IMR-90 (cell line): ENCODE data around the gene NCLN. TPM values are rescaled to one million over a fixed set of nuclear protein-coding genes. Genes with fewer than 3 reads are reported as not detected.

Experiments
- ATAC-seq: fragments of 200-7000 bp; cut with Tn5 transposase; 2 replicates; pipeline ENCODE4 v1.9.1; 2020; ENCODE audit warnings: low read depth, mild to moderate bottlenecking, moderate library complexity
- BruUV-seq: library from RNA; stranded (reverse); fragments of 400-500 nt; replicated peaks from 2 replicates; lab custom pipeline; 2021; lab: Mats Ljungman, UMichigan
- CTCF ChIA-PET: fragments of 300-600 bp; formaldehyde crosslinking; extraction: SDS; loops from one replicate; lab custom pipeline; 2021; ENCODE audit warnings: antibody characterized with exemption; lab: Yijun Ruan, JAX
- POLR2A ChIA-PET: fragments of 300-600 bp; sonication (Branson Sonifier 250); formaldehyde crosslinking; loops from one replicate; lab custom pipeline; 2022; ENCODE audit warnings: antibody characterized with exemption; ENCODE audit not compliant: unreplicated experiment; lab: Charles Lee
- DNase-seq: peaks from one replicate; pipeline ENCODE4 v3.0.0; 2013
- H2AFZ ChIP-seq: replicated peaks from 2 replicates; pipeline ENCODE3; 2013; ENCODE audit warnings: low read length, mild to moderate bottlenecking; ENCODE audit not compliant: poor library complexity
- H2AK5ac ChIP-seq: 2 replicates; pipeline ENCODE4 v1.6.1; 2013; ENCODE audit warnings: low read depth, low read length, inconsistent platforms
- H2AK9ac ChIP-seq: replicated peaks from 2 replicates; pipeline ENCODE3; 2013; ENCODE audit warnings: mild to moderate bottlenecking, low read depth, low read length, moderate library complexity; ENCODE audit not compliant: poor library complexity
- H2BK120ac ChIP-seq: 2 replicates; pipeline ENCODE4 v1.6.1; 2013; ENCODE audit warnings: low read depth, low read length, inconsistent platforms
- H2BK15ac ChIP-seq: 3 replicates; pipeline ENCODE4 v1.6.1; 2013; ENCODE audit warnings: low read depth, low read length, inconsistent platforms
- H2BK20ac ChIP-seq: 2 replicates; pipeline ENCODE4 v1.6.1; 2013; ENCODE audit warnings: low read depth, mild to moderate bottlenecking, inconsistent platforms, low read length, moderate library complexity
- H2BK5ac ChIP-seq: 2 replicates; pipeline ENCODE4 v1.6.1; 2013; ENCODE audit warnings: mild to moderate bottlenecking, low read depth, low read length, inconsistent platforms; ENCODE audit not compliant: poor library complexity, severe bottlenecking
- H3K14ac ChIP-seq: replicated peaks from 2 replicates; pipeline ENCODE4 v1.6.1; 2013; ENCODE audit warnings: low read depth, low read length, inconsistent platforms
- H3K18ac ChIP-seq: 2 replicates; pipeline ENCODE4 v1.6.1; 2013; ENCODE audit warnings: low read depth, low read length, control low read depth
- H3K23ac ChIP-seq: 2 replicates; pipeline ENCODE4 v1.6.1; 2013; ENCODE audit warnings: low read depth, low read length, inconsistent platforms
- H3K27ac ChIP-seq: 2 replicates; pipeline ENCODE4 v1.5.1; 2013; ENCODE audit warnings: mild to moderate bottlenecking, control low read depth, low read length; ENCODE audit not compliant: insufficient read depth
- H3K27me3 ChIP-seq: 2 replicates; pipeline ENCODE4 v1.6.1; 2013; ENCODE audit warnings: low read length; ENCODE audit not compliant: control insufficient read depth, insufficient read depth
- H3K36me3 ChIP-seq: 2 replicates; pipeline ENCODE4 v1.6.1; 2013; ENCODE audit warnings: low read length, mixed read lengths; ENCODE audit not compliant: control insufficient read depth, insufficient read depth
- H3K4ac ChIP-seq: 2 replicates; pipeline ENCODE4 v1.6.1; 2013; ENCODE audit warnings: low read depth, low read length, inconsistent platforms
- H3K4me1 ChIP-seq: 2 replicates; pipeline ENCODE4 v1.6.1; 2013; ENCODE audit warnings: low read length, mixed read lengths; ENCODE audit not compliant: control insufficient read depth, insufficient read depth
- H3K4me2 ChIP-seq: 2 replicates; pipeline ENCODE4 v1.6.1; 2013; ENCODE audit warnings: low read depth, mild to moderate bottlenecking, control low read depth, low read length, moderate library complexity
- H3K4me3 ChIP-seq: 2 replicates; pipeline ENCODE4 v1.5.1; 2013; ENCODE audit warnings: low read depth, mild to moderate bottlenecking, control low read depth, low read length, moderate library complexity; ENCODE audit not compliant: insufficient read depth
- H3K56ac ChIP-seq: 2 replicates; pipeline ENCODE4 v1.6.1; 2013; ENCODE audit warnings: low read length, inconsistent platforms; ENCODE audit not compliant: insufficient read depth; ENCODE audit errors: extremely low read depth
- H3K79me1 ChIP-seq, 2 experiments: 2 replicates each; pipeline ENCODE4 v1.6.1; 2013; ENCODE audit warnings: low read length in 2 of 2, inconsistent platforms in 1 of 2, low read depth in 1 of 2
- H3K9ac ChIP-seq: 2 replicates; pipeline ENCODE4 v1.6.1; 2013; ENCODE audit warnings: low read depth, low read length, control low read depth
- H3K9me1 ChIP-seq: 2 replicates; pipeline ENCODE4 v1.6.1; 2013; ENCODE audit warnings: low read length, inconsistent platforms; ENCODE audit not compliant: insufficient read depth
- H3K9me3 ChIP-seq: 2 replicates; pipeline ENCODE4 v1.6.1; 2013; ENCODE audit warnings: low read length; ENCODE audit not compliant: control insufficient read depth, insufficient read depth
- H4K20me1 ChIP-seq: 2 replicates; pipeline ENCODE4 v1.6.1; 2013; ENCODE audit warnings: low read length, inconsistent platforms; ENCODE audit not compliant: insufficient read depth
- H4K5ac ChIP-seq: 2 replicates; pipeline ENCODE4 v1.6.1; 2013; ENCODE audit warnings: mild to moderate bottlenecking, low read depth, low read length, control low read depth
- H4K8ac ChIP-seq, 2 experiments: 2 replicates each; pipeline ENCODE4 v1.6.1; 2013; ENCODE audit warnings: low read depth in 2 of 2, low read length in 2 of 2, control low read depth in 1 of 2, inconsistent platforms in 1 of 2
- H4K91ac ChIP-seq: 2 replicates; pipeline ENCODE4 v1.6.1; 2013; ENCODE audit warnings: low read depth, low read length, inconsistent platforms; ENCODE audit not compliant: insufficient read depth
- BHLHE40 ChIP-seq: fragments of 150-350 bp; IDR thresholded peaks from 2 replicates; pipeline ENCODE4 v1.6.1; 2016; ENCODE audit warnings: mild to moderate bottlenecking, low read depth, low read length
- CEBPB ChIP-seq: IDR thresholded peaks from 2 replicates; pipeline ENCODE4 v1.6.1; 2012; ENCODE audit warnings: low read depth, low read length, improper control_type of control experiment
- CHD1 ChIP-seq: IDR thresholded peaks from 2 replicates; pipeline ENCODE4 v1.6.1; 2012; ENCODE audit warnings: low read depth, low read length, improper control_type of control experiment
- CTCF ChIP-seq: conservative IDR thresholded peaks from 2 replicates; pipeline ENCODE4 v1.5.1; 2012; ENCODE audit warnings: mild to moderate bottlenecking, low read depth, low read length, improper control_type of control experiment
- ELK1 ChIP-seq: fragments of 150-350 bp; IDR thresholded peaks from 2 replicates; pipeline ENCODE4 v1.6.1; 2016; ENCODE audit warnings: low read depth, mild to moderate bottlenecking, low read length, moderate library complexity, borderline replicate concordance
- FOS ChIP-seq: fragments of 150-350 bp; IDR thresholded peaks from 2 replicates; pipeline ENCODE4 v1.6.1; 2016; ENCODE audit warnings: low read depth, low read length
- MAFK ChIP-seq: IDR thresholded peaks from 2 replicates; pipeline ENCODE4 v1.6.1; 2012; ENCODE audit warnings: low read depth, low read length, improper control_type of control experiment
- MAZ ChIP-seq: IDR thresholded peaks from 2 replicates; pipeline ENCODE4 v1.6.1; 2012; ENCODE audit warnings: low read depth, mild to moderate bottlenecking, low read length, improper control_type of control experiment, moderate library complexity, borderline replicate concordance
- MXI1 ChIP-seq: IDR thresholded peaks from 2 replicates; pipeline ENCODE4 v1.6.1; 2012; ENCODE audit warnings: low read depth, mild to moderate bottlenecking, low read length, moderate library complexity, borderline replicate concordance
- POLR2A ChIP-seq: IDR thresholded peaks from 2 replicates; pipeline ENCODE4 v1.6.1; 2012; ENCODE audit warnings: mild to moderate bottlenecking, low read depth, low read length
- RAD21 ChIP-seq: IDR thresholded peaks from 2 replicates; pipeline ENCODE4 v1.6.1; 2012; ENCODE audit warnings: low read length, improper control_type of control experiment
- RCOR1 ChIP-seq: IDR thresholded peaks from 2 replicates; pipeline ENCODE4 v1.6.1; 2012; ENCODE audit warnings: mild to moderate bottlenecking, low read length, improper control_type of control experiment; ENCODE audit not compliant: insufficient replicate concordance
- RFX5 ChIP-seq: IDR thresholded peaks from 2 replicates; pipeline ENCODE4 v1.8.0; 2012; ENCODE audit warnings: low read depth, mild to moderate bottlenecking, low read length, moderate library complexity
- WGBS, 2 experiments: methylation state at CpG; one replicate each; pipeline versions ENCODE4 v1.1.5 to v1.1.7; 2013; ENCODE audit warnings: missing lambda C conversion rate in 2 of 2; ENCODE audit not compliant: insufficient read length in 1 of 2; ENCODE audit errors: extremely low coverage in 2 of 2; 5-methylcytosine and 5-hydroxymethylcytosine counted together
- dilution Hi-C: fragments of 300-500 bp; cut with HindIII; formaldehyde crosslinking; loops from one replicate; pipeline ENCODE4 v1.14.3; 2018; ENCODE audit warnings: low sequenced_read_pairs; ENCODE audit not compliant: unreplicated experiment
- in situ Hi-C: fragments of 300-500 bp; cut with MboI; formaldehyde crosslinking; loops from 3 replicates; pipeline ENCODE4 v1.14.3; 2019; ENCODE audit warnings: low sequenced_read_pairs, inconsistent platforms, mixed read lengths
- intact Hi-C: fragments of 100-400 bp; cut with micrococcal nuclease; formaldehyde crosslinking; loops from 2 replicates; pipeline ENCODE4 v1.10.0; 2022
- polyA plus RNA-seq, 3 experiments: library from polyadenylated mRNA; depleted of rRNA; stranded (reverse); fragments of >200 nt; gene quantifications; 2 replicates each; pipeline ENCODE4 v1.2.3, GENCODE V29; 2012; ENCODE audit warnings: low replicate concordance in 1 of 3
- total RNA-seq: library from RNA; depleted of rRNA; stranded (reverse); fragments of >200 nt; gene quantifications from 2 replicates; pipeline ENCODE4 v1.2.3, GENCODE V29; 2012

Gene NCLN
- total and polyA plus RNA-seq, 2 of the 4 experiments (the other 2 are of a cell fraction) = 32.8 to 90.8 TPM

- H4K20me1 ChIP-seq = peaks cover 4% of the 10 kb centered on the region; the same call in 1 of the 2 replicates
- H3K18ac ChIP-seq = no peak overlapping the region
- dilution Hi-C loops = no loop called here
- WGBS, 2 experiments = 68% methylated on average over 2 of the region's 5 CpGs; no CpG with 5 or more reads in 1 of the 2 experiments
- H3K27me3 ChIP-seq = no peaks in the 10 kb centered on the region; the same call in 1 of the 2 replicates
- DNase-seq = no peak
- H2BK120ac ChIP-seq = no peak overlapping the region
- ATAC-seq = no peak
- BruUV-seq = no TSS peak
- no peak overlapping the region for H4K8ac ChIP-seq
- no peak overlapping the region for H3K14ac ChIP-seq
- H2AK5ac ChIP-seq = no peak overlapping the region
- ChIA-PET POLR2A (no interaction called here), CTCF (no interaction called here)
- no peaks in the 10 kb centered on the region for H3K4me1 ChIP-seq
- no peak overlapping the region for H2AK9ac ChIP-seq
- no peak overlapping the region for H4K91ac ChIP-seq
- no peak overlapping the region for H2BK15ac ChIP-seq
- H3K4ac ChIP-seq = no peak overlapping the region
- no peaks in the 10 kb centered on the region for H3K79me1 ChIP-seq
- no peak overlapping the region for H2AFZ ChIP-seq
- no peak overlapping the region for H2BK5ac ChIP-seq
- H3K36me3 ChIP-seq = no peaks in the 10 kb centered on the region
- peaks cover 4% of the 10 kb centered on the region for H3K9me1 ChIP-seq
- H3K9me3 ChIP-seq = no peaks in the 10 kb centered on the region
- TF ChIP-seq RCOR1 (no peak), MXI1 (no peak), RFX5 (no peak), RAD21 (no peak), CHD1 (no peak), ELK1 (no peak), POLR2A (no peak), CTCF (no peak), BHLHE40 (no peak), MAFK (no peak), CEBPB (no peak), MAZ (no peak), FOS (no peak)
- intact Hi-C loops = no loop called here
- no peak overlapping the region for H3K4me3 ChIP-seq
- in situ Hi-C loops = no loop called here
- no peak overlapping the region for H3K9ac ChIP-seq
- no peak overlapping the region for H3K27ac ChIP-seq
- H3K56ac ChIP-seq = no peak overlapping the region
- no peak overlapping the region for H2BK20ac ChIP-seq
- H3K23ac ChIP-seq = no peak overlapping the region
- no peak overlapping the region for H4K5ac ChIP-seq
- H3K4me2 ChIP-seq = no peak overlapping the region
Measured at GRCh38 chr19:3239367-3239766, 53.6 kb downstream of the NCLN start.
